ENCODE data around the gene CLCA2.

- TF ChIP-seq CTCF (conservative IDR thresholded peaks at IDR 0.05 in 1 of 2, IDR thresholded peaks at IDR 0.05 in 1 of 2; ENCODE audit: low read depth in 1 of 2, low read length in 2 of 2) (no peak), EZH2 (IDR thresholded peaks at IDR 0.05; ENCODE audit: low read length, missing control alignments) (no peak)
Observed at GRCh38 chr1:86504895-86505563, 81.1 kb downstream of the CLCA2 start.
